GM12878 (cell line): ENCODE data around the gene HHIP. TPM values are rescaled to one million over a fixed set of nuclear protein-coding genes. Genes with fewer than 3 reads are reported as not detected.

Experiments used
- ATAC-seq: fragments of 200-7000 bp; cut with Tn5 transposase; 3 replicates; pipeline ENCODE4 v1.9.1; 2020; ENCODE audit warnings: mild to moderate bottlenecking, moderate library complexity
- BruUV-seq: library from RNA; stranded (reverse); fragments of 400-500 nt; replicated peaks from 2 replicates; lab custom pipeline; 2021; lab: Mats Ljungman, UMichigan
- CTCF ChIA-PET: fragments of 300-600 bp; sonication (Branson Sonifier 250); formaldehyde crosslinking; extraction: SDS; loops from one replicate; lab custom pipeline; 2021; ENCODE audit warnings: inconsistent platforms; lab: Yijun Ruan, JAX
- POLR2A ChIA-PET: fragments of 350-600 bp; formaldehyde crosslinking; extraction: SDS; loops from one replicate; lab custom pipeline; 2021; ENCODE audit warnings: inconsistent platforms; lab: Charles Lee
- RAD21 ChIA-PET: fragments of 300-600 bp; sonication (Branson Sonifier 250); formaldehyde crosslinking; loops from one replicate; lab custom pipeline; 2023; ENCODE audit warnings: antibody characterized with exemption; ENCODE audit not compliant: unreplicated experiment; lab: Charles Lee
- SMC1A ChIA-PET: fragments of 300-600 bp; sonication (Branson Sonifier 250); formaldehyde crosslinking; loops from one replicate; lab custom pipeline; 2023; ENCODE audit not compliant: unreplicated experiment, uncharacterized antibody; lab: Charles Lee
- DNase-seq: peaks from one replicate; pipeline ENCODE4 v3.0.0-alpha.2; 2011; ENCODE audit warnings: low read depth, low spot score
- FAIRE-seq: peaks from 3 replicates; lab custom pipeline; 2011; peaks lifted over from hg19 to GRCh38; lab: Jason Lieb, UNC
- H2AFZ ChIP-seq: 2 replicates; pipeline ENCODE4 v1.6.0; 2011; ENCODE audit warnings: low read depth, low read length, control low read depth; ENCODE audit not compliant: control insufficient read depth
- H3K27ac ChIP-seq: 2 replicates; pipeline ENCODE4 v1.5.1; 2011; ENCODE audit warnings: control low read depth; ENCODE audit not compliant: control insufficient read depth, insufficient read depth
- H3K27me3 ChIP-seq, 2 experiments: replicated peaks in 1 of 2; 2 replicates each; pipeline versions ENCODE4 v1.6.0 to v1.6.1; 2011; ENCODE audit warnings: low read length in 1 of 2; ENCODE audit not compliant: control insufficient read depth in 2 of 2, insufficient read depth in 2 of 2
- H3K36me3 ChIP-seq, 2 experiments: 2 replicates each; pipeline ENCODE4 v1.5.1; 2011; ENCODE audit warnings: low read length in 1 of 2; ENCODE audit not compliant: control insufficient read depth in 2 of 2, insufficient read depth in 2 of 2
- H3K4me1 ChIP-seq: 2 replicates; pipeline ENCODE4 v1.6.1; 2011; ENCODE audit warnings: mild to moderate bottlenecking, low read length, moderate library complexity, mixed read lengths; ENCODE audit not compliant: control insufficient read depth, insufficient read depth
- H3K4me2 ChIP-seq: 2 replicates; pipeline ENCODE4 v1.6.0; 2011; ENCODE audit warnings: control low read depth; ENCODE audit not compliant: control insufficient read depth, insufficient read depth
- H3K4me3 ChIP-seq: fragments of 200-600 bp; sonication (generic); 2 replicates; pipeline ENCODE4 v1.5.1; 2016
- H3K79me2 ChIP-seq: 2 replicates; pipeline ENCODE4 v1.6.0; 2011; ENCODE audit warnings: low read length; ENCODE audit not compliant: control insufficient read depth, insufficient read depth
- H3K9ac ChIP-seq: 2 replicates; pipeline ENCODE4 v1.8.0; 2011; ENCODE audit warnings: low read length, control low read depth, mixed read lengths; ENCODE audit not compliant: control insufficient read depth, insufficient read depth
- H3K9me3 ChIP-seq: replicated peaks from 3 replicates; pipeline ENCODE4 v1.5.1; 2011; ENCODE audit warnings: mild to moderate bottlenecking, low read length; ENCODE audit not compliant: control insufficient read depth, insufficient read depth
- H4K20me1 ChIP-seq: 2 replicates; pipeline ENCODE4 v1.6.0; 2011; ENCODE audit not compliant: control insufficient read depth, insufficient read depth
- ATF7 ChIP-seq: fragments of 450-650 bp; IDR thresholded peaks from 2 replicates; pipeline ENCODE4 v1.6.1; 2016; ENCODE audit warnings: low read depth, mild to moderate bottlenecking
- BMI1 ChIP-seq: fragments of 450-650 bp; IDR thresholded peaks from 2 replicates; pipeline ENCODE4 v1.6.1; 2016; ENCODE audit warnings: mild to moderate bottlenecking, moderate library complexity, borderline replicate concordance
- CREB1 ChIP-seq: IDR thresholded peaks from 2 replicates; pipeline ENCODE4 v1.6.1; 2012; ENCODE audit warnings: low read depth, mild to moderate bottlenecking, inconsistent platforms
- ESRRA ChIP-seq: IDR thresholded peaks from 2 replicates; pipeline ENCODE4 v1.6.1; 2012; ENCODE audit warnings: mild to moderate bottlenecking, low read length, improper control_type of control experiment
- HDGF ChIP-seq: fragments of 450-650 bp; IDR thresholded peaks from 2 replicates; pipeline ENCODE4 v1.6.1; 2016; ENCODE audit warnings: antibody characterized with exemption
- MTA2 ChIP-seq: fragments of 450-650 bp; IDR thresholded peaks from 2 replicates; pipeline ENCODE4 v1.6.1; 2016; ENCODE audit warnings: low read depth, mild to moderate bottlenecking, moderate library complexity
- NFIC ChIP-seq: IDR thresholded peaks from 2 replicates; pipeline ENCODE4 v1.6.1; 2012; ENCODE audit warnings: low read depth, mild to moderate bottlenecking, inconsistent platforms, low read length, moderate library complexity
- NRF1 ChIP-seq: conservative IDR thresholded peaks from 2 replicates; pipeline ENCODE4 v1.6.1; 2011; ENCODE audit warnings: mild to moderate bottlenecking, low read depth, low read length, improper control_type of control experiment
- PAX5 ChIP-seq: IDR thresholded peaks from 2 replicates; pipeline ENCODE4 v1.6.1; 2011; ENCODE audit warnings: low read depth, low read length, borderline replicate concordance
- POLR2AphosphoS2 ChIP-seq: IDR thresholded peaks from 2 replicates; pipeline ENCODE4 v1.6.1; 2011; ENCODE audit warnings: low read depth, mild to moderate bottlenecking, low read length, improper control_type of control experiment, moderate library complexity
- TCF12 ChIP-seq: IDR thresholded peaks from 2 replicates; pipeline ENCODE4 v1.6.1; 2011; ENCODE audit warnings: low read depth, mild to moderate bottlenecking, low read length
- WGBS: methylation state at CpG from one replicate; pipeline ENCODE4 v1.1.6; 2016; ENCODE audit warnings: low lambda C conversion rate; ENCODE audit not compliant: insufficient replicate concordance, insufficient coverage; ENCODE audit errors: missing lambda C conversion rate; 5-methylcytosine and 5-hydroxymethylcytosine counted together
- in situ Hi-C: fragments of 300-500 bp; cut with MboI; formaldehyde crosslinking; loops from 9 replicates; pipeline ENCODE4 v1.14.3; 2018; ENCODE audit warnings: mixed read lengths
- intact Hi-C: fragments of 100-400 bp; cut with micrococcal nuclease; formaldehyde crosslinking; loops from one replicate; pipeline ENCODE4 v1.14.2; 2022; ENCODE audit not compliant: unreplicated experiment
- polyA plus RNA-seq, 11 experiments: library from polyadenylated mRNA; depleted of rRNA in 4 of 11; unstranded in 6 of 11; stranded (reverse) in 5 of 11; fragments of >200 nt; fragmentation: Nextera tagmentation in 4 of 11; fragmentation: Illumina TruSeq in 1 of 11; extraction: Ambion mirVana in 4 of 11; extraction: Trizol in 1 of 11; gene quantifications; 1 replicate in 1 of 11; 2 replicates in 10 of 11; pipeline versions ENCODE4 v1.2.1 to v1.2.3, GENCODE V29; 2011 to 2016; ENCODE audit warnings: inconsistent platforms in 2 of 11, missing spikeins in 2 of 11, low read depth in 1 of 11
- total RNA-seq, 4 experiments: library from RNA; depleted of rRNA in 3 of 4; stranded (reverse); fragments of >200 nt in 3 of 4; fragmentation: Illumina TruSeq in 1 of 4; extraction: Trizol in 1 of 4; gene quantifications; 2 replicates each; pipeline versions ENCODE4 v1.2.1 to v1.2.3, GENCODE V29; 2013 to 2021
- TF ChIP-seq, protein P1 (sequence below), 3 experiments: IDR thresholded peaks in 2 of 3; conservative IDR thresholded peaks in 1 of 3; 2 replicates each; pipeline ENCODE4 v1.5.1; 2011; ENCODE audit warnings: low read depth in 3 of 3, low read length in 3 of 3, mild to moderate bottlenecking in 3 of 3, control low read depth in 2 of 3, moderate library complexity in 2 of 3, inconsistent platforms in 1 of 3, mixed read lengths in 1 of 3; ENCODE audit not compliant: control insufficient read depth in 2 of 3, insufficient read depth in 1 of 3; ENCODE audit errors: extremely low read depth in 1 of 3

Gene HHIP
- total and polyA plus RNA-seq, 10 of the 15 experiments (the other 5 are each of a cell fraction or from before 2014, with no cell fraction given), result 0.06 to 0.56 (median 0.24) TPM; not detected in 1

GRCh38 chr4:144715230-144715629 is 69.3 kb downstream of the HHIP start (continued):
- TF ChIP-seq MTA2 (no peak), POLR2AphosphoS2 (no peak), ESRRA (no peak), NFIC (no peak)

DNA sequence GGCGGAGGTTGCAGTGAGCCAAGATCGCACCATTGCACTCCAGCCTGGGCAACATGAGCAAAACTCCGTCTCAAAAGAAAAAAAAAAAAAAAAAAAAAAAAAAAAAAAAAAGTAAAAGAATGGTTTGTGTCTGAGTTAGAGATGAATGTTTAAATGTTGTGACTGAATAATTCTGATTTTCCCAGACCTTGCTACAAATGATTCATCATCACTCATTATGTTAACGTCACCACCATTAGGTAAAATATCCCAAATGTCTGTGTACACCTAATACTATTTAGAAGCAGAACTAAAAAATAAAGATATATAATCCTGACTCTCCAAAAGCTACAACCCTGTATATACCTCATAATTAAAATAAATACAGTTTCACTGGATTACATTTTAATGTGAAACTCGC is 70.8 kb downstream of the HHIP start:
- FAIRE-seq, result no peak
- Histone ChIP-seq H3K27me3 (no peaks in the 10 kb centered on the region), H3K9ac (no peak overlapping the region), H3K4me2 (no peak overlapping the region), H3K9me3 (no peaks in the 10 kb centered on the region), H3K27ac (no peak overlapping the region), H2AFZ (no peak overlapping the region), H3K4me1 (no peaks in the 10 kb centered on the region), H3K79me2 (no peaks in the 10 kb centered on the region), H3K36me3 (no peaks in the 10 kb centered on the region), H3K4me3 (no peak overlapping the region), H4K20me1 (no peaks in the 10 kb centered on the region)
- no peak for ATAC-seq
- no TSS peak for BruUV-seq
- DNase-seq, result no peak
- in situ Hi-C loops, result no loop called here
- RAD21 ChIA-PET, result no interaction called here
- POLR2A ChIA-PET, result no interaction called here
- 53% methylated on average over 4 of the region's 5 CpGs for WGBS
- CTCF ChIA-PET, result no interaction called here
- SMC1A ChIA-PET, result no interaction called here
- TF ChIP-seq, protein P1, sequence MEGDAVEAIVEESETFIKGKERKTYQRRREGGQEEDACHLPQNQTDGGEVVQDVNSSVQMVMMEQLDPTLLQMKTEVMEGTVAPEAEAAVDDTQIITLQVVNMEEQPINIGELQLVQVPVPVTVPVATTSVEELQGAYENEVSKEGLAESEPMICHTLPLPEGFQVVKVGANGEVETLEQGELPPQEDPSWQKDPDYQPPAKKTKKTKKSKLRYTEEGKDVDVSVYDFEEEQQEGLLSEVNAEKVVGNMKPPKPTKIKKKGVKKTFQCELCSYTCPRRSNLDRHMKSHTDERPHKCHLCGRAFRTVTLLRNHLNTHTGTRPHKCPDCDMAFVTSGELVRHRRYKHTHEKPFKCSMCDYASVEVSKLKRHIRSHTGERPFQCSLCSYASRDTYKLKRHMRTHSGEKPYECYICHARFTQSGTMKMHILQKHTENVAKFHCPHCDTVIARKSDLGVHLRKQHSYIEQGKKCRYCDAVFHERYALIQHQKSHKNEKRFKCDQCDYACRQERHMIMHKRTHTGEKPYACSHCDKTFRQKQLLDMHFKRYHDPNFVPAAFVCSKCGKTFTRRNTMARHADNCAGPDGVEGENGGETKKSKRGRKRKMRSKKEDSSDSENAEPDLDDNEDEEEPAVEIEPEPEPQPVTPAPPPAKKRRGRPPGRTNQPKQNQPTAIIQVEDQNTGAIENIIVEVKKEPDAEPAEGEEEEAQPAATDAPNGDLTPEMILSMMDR (IDR thresholded peaks at IDR 0.05 in 2 of 3, conservative IDR thresholded peaks at IDR 0.05 in 1 of 3; ENCODE audit: control insufficient read depth in 2 of 3, extremely low read depth in 1 of 3, insufficient read depth in 1 of 3, low read depth in 3 of 3, low read length in 3 of 3), result no peak
- TF ChIP-seq CREB1 (no peak), BMI1 (no peak), HDGF (no peak), TCF12 (no peak), PAX5 (no peak), NRF1 (no peak), ATF7 (no peak)
- intact Hi-C loops, result no loop called here
